ENCODE results near the gene STK10. TPM values are rescaled to one million over a fixed set of nuclear protein-coding genes. Genes with fewer than 3 reads are reported as not detected.

The STK10 gene
- total and polyA plus RNA-seq, 2 of the 8 experiments (the other 6 are each of a cell fraction or from before 2014, with no cell fraction given): 10.5 to 21.4 TPM

- TF ChIP-seq SRF (IDR thresholded peaks at IDR 0.05; ENCODE audit: low read depth, low read length) (no peak), SP2 (IDR thresholded peaks at IDR 0.05; ENCODE audit: low read length) (no peak), PHF8 (conservative IDR thresholded peaks at IDR 0.05; ENCODE audit: low read depth, low read length) (no peak), JUN (IDR thresholded peaks at IDR 0.05; ENCODE audit: low read depth, low read length) (no peak), NRF1 (IDR thresholded peaks at IDR 0.05; ENCODE audit: low read depth, low read length) (no peak), POLR2A (IDR thresholded peaks at IDR 0.05; ENCODE audit: control extremely low read depth in 1 of 2, low read depth in 2 of 2, low read length in 2 of 2) (no peak), ASH2L (IDR thresholded peaks at IDR 0.05; ENCODE audit: low read length) (no peak)
Observed at GRCh38 chr5:172063463-172064235, 124.4 kb downstream of the STK10 start (continued).

Measured in H1 (cell line).